Skeletal muscle tissue (tissue), 4 donors: Measurements from ENCODE around the gene TNFRSF12A. TPM values are rescaled to one million over a fixed set of nuclear protein-coding genes. Genes with fewer than 3 reads are reported as not detected.
"Not testable (repeated sequence)": the region's sequence is repeated elsewhere in the genome, so short reads cannot be mapped to it uniquely, and the experiment has no call there.

Source experiments
- H3K27ac ChIP-seq: one replicate; pipeline ENCODE4 v1.7.0; 2013; ENCODE audit warnings: mild to moderate bottlenecking, low read depth, low read length, inconsistent platforms
- H3K27me3 ChIP-seq, 3 donors: one replicate each; pipeline ENCODE4 v1.7.0; 2013; ENCODE audit warnings: low read length in 3 of 3; ENCODE audit not compliant: control insufficient read depth in 3 of 3, insufficient read depth in 3 of 3
- H3K36me3 ChIP-seq, 3 donors: one replicate each; pipeline ENCODE4 v1.7.0; 2013; ENCODE audit warnings: low read length in 3 of 3; ENCODE audit not compliant: control insufficient read depth in 3 of 3, insufficient read depth in 3 of 3
- H3K4me1 ChIP-seq, 3 donors: one replicate each; pipeline ENCODE4 v1.7.0; 2013; ENCODE audit warnings: low read length in 3 of 3, mild to moderate bottlenecking in 3 of 3; ENCODE audit not compliant: control insufficient read depth in 3 of 3, insufficient read depth in 3 of 3
- H3K4me3 ChIP-seq, 3 donors: one replicate each; pipeline ENCODE4 v1.7.0; 2013; ENCODE audit warnings: low read length in 3 of 3
- H3K9ac ChIP-seq, 3 donors: one replicate each; pipeline ENCODE4 v1.7.0; 2013; ENCODE audit warnings: low read length in 3 of 3, mild to moderate bottlenecking in 3 of 3, moderate library complexity in 2 of 3, low read depth in 1 of 3
- H3K9me3 ChIP-seq, 3 donors: one replicate each; pipeline ENCODE4 v1.7.0; 2013; ENCODE audit warnings: low read length in 3 of 3; ENCODE audit not compliant: control insufficient read depth in 3 of 3
- total RNA-seq: library from RNA; depleted of rRNA; stranded (reverse); fragments of >200 nt; gene quantifications from one replicate; pipeline ENCODE4 v1.2.3, GENCODE V29; 2014
- donor health status: Osteomylitis.

The TNFRSF12A gene
- total RNA-seq, 1 donor from 2014 or later, result 28.7 TPM

- Histone ChIP-seq H3K9me3 (no peaks in the 10 kb centered on the region), H3K27ac (no peak within 1 kb of the TSS), H3K36me3 (no peaks in the 10 kb centered on the region), H3K27me3 (peaks cover 57 to 79% (median 74%) of the 10 kb centered on the region in 3 donors), H3K4me1 (peaks cover 5 to 7% (median 6%) of the 10 kb centered on the region in 3 donors), H3K4me3 (peak within 1 kb of the TSS in 2 of 3 donors; percentile 49 to 56), H3K9ac (peak within 1 kb of the TSS in 1 of 3 donors; percentile 3)
These were observed 25.8 kb downstream of the TNFRSF12A start, which contains the start of gene MMP25 for GRCh38 chr16:3045758-3046640. MMP25 (plus strand) TSS chr16:3046561; CDS start chr16:3046918, 357 bp downstream.

- Histone ChIP-seq H3K9me3 (no peaks in the 10 kb centered on the region), H3K27me3 (peaks cover 57 to 78% (median 75%) of the 10 kb centered on the region in 3 donors), H3K4me1 (peaks cover 5 to 7% (median 6%) of the 10 kb centered on the region in 3 donors), H3K27ac (no peak overlapping the region), H3K36me3 (no peaks in the 10 kb centered on the region), H3K4me3 (peak overlapping the region in 1 of 3 donors; percentile 49), H3K9ac (no peak overlapping the region)
These were observed 26.6 kb downstream of the TNFRSF12A start for GRCh38 chr16:3046641-3047386.

GRCh38 chr16:3047387-3047720 lies 27.2 kb downstream of the TNFRSF12A start:
- Histone ChIP-seq H3K9me3 (no peaks in the 10 kb centered on the region), H3K27ac (no peak overlapping the region), H3K4me3 (no peak overlapping the region), H3K4me1 (peaks cover 5 to 7% (median 6%) of the 10 kb centered on the region in 3 donors), H3K27me3 (peaks cover 54 to 77% (median 74%) of the 10 kb centered on the region in 3 donors), H3K9ac (no peak overlapping the region), H3K36me3 (no peaks in the 10 kb centered on the region)

GRCh38 chr16:3049921-3050481 lies 29.8 kb downstream of the TNFRSF12A start:
- no peak overlapping the region for H3K4me3 ChIP-seq
- H3K9ac ChIP-seq, result no peak overlapping the region
- no peak overlapping the region for H3K27ac ChIP-seq
- H3K36me3 ChIP-seq, result peaks cover 0 to 5% (median 3%) of the 10 kb centered on the region in 3 donors
- H3K9me3 ChIP-seq, result no peaks in the 10 kb centered on the region
- H3K4me1 ChIP-seq, result peaks cover 5 to 7% (median 6%) of the 10 kb centered on the region in 3 donors
- peaks cover 37 to 54% (median 48%) of the 10 kb centered on the region in 3 donors for H3K27me3 ChIP-seq

- Histone ChIP-seq H3K9me3 (no peaks in the 10 kb centered on the region), H3K9ac (no peak overlapping the region), H3K36me3 (peaks cover 0 to 5% (median 4%) of the 10 kb centered on the region in 3 donors), H3K27ac (no peak overlapping the region), H3K27me3 (peaks cover 34 to 51% (median 44%) of the 10 kb centered on the region in 3 donors), H3K4me3 (no peak overlapping the region), H3K4me1 (peaks cover 5 to 7% (median 6%) of the 10 kb centered on the region in 3 donors)
These were observed 30.3 kb downstream of the TNFRSF12A start for GRCh38 chr16:3050487-3050886.

GRCh38 chr16:3051009-3051408 lies 30.8 kb downstream of the TNFRSF12A start:
- Histone ChIP-seq H3K9me3 (no peaks in the 10 kb centered on the region), H3K4me1 (peaks cover 2 to 4% (median 3%) of the 10 kb centered on the region in 3 donors), H3K27me3 (peaks cover 34 to 48% (median 40%) of the 10 kb centered on the region in 3 donors), H3K27ac (no peak overlapping the region), H3K4me3 (no peak overlapping the region), H3K36me3 (peaks cover 0 to 5% (median 4%) of the 10 kb centered on the region in 3 donors), H3K9ac (no peak overlapping the region)

- H3K27me3 ChIP-seq, result peaks cover 34 to 43% (median 36%) of the 10 kb centered on the region in 3 donors
- H3K9ac ChIP-seq, result no peak overlapping the region
- H3K36me3 ChIP-seq, result peaks cover 0 to 5% (median 4%) of the 10 kb centered on the region in 3 donors
- no peak overlapping the region for H3K4me3 ChIP-seq
- peaks cover 0 to 4% (median 2%) of the 10 kb centered on the region in 3 donors for H3K4me1 ChIP-seq
- H3K27ac ChIP-seq, result no peak overlapping the region
- H3K9me3 ChIP-seq, result no peaks in the 10 kb centered on the region
These were observed 31.3 kb downstream of the TNFRSF12A start for GRCh38 chr16:3051494-3051893.

GRCh38 chr16:3052571-3053329 lies 32.6 kb downstream of the TNFRSF12A start:
- H3K27me3 ChIP-seq, result peaks cover 24 to 30% (median 24%) of the 10 kb centered on the region in 3 donors
- not testable (repeated sequence) for H3K4me1 ChIP-seq, H3K4me3 ChIP-seq, H3K9ac ChIP-seq, H3K9me3 ChIP-seq, H3K36me3 ChIP-seq, H3K27ac ChIP-seq

- peaks cover 18 to 24% (median 19%) of the 10 kb centered on the region in 3 donors for H3K27me3 ChIP-seq
- not testable (repeated sequence) for H3K36me3 ChIP-seq, H3K9ac ChIP-seq, H3K4me1 ChIP-seq, H3K4me3 ChIP-seq, H3K9me3 ChIP-seq, H3K27ac ChIP-seq
These were observed 33.2 kb downstream of the TNFRSF12A start for GRCh38 chr16:3053330-3053710.
